ENCODE results near the gene SLC9A8.

SLC9A8 gene

GRCh38 chr20:49916146-49917002 lies 103.7 kb downstream of the SLC9A8 start:
- TF ChIP-seq EZH2phosphoT487 (conservative IDR thresholded peaks at IDR 0.05; ENCODE audit: low read length) (no peak), CTCF (IDR thresholded peaks at IDR 0.05; ENCODE audit: insufficient read depth, low read length, poor library complexity, severe bottlenecking) (no peak)
- Histone ChIP-seq H3K4me3 (ENCODE audit: insufficient read depth, low read length, poor library complexity, severe bottlenecking) (peak overlapping the region; percentile 90), H3K9me2 (replicated peaks; ENCODE audit: insufficient read depth, low read length) (no peaks in the 10 kb centered on the region), H3K27me3 (ENCODE audit: low read length) (no peaks in the 10 kb centered on the region), H3K9ac (ENCODE audit: low read length) (peak overlapping the region; percentile 78), H2AFZ (ENCODE audit: low read depth, low read length, severe bottlenecking) (peak overlapping the region; percentile 91), H3K79me2 (ENCODE audit: insufficient read depth, low read length) (peaks cover 33% of the 10 kb centered on the region), H3K9me3 (ENCODE audit: insufficient read depth, low read length) (no peaks in the 10 kb centered on the region), H3K4me2 (ENCODE audit: low read depth, low read length, poor library complexity, severe bottlenecking) (peak overlapping the region; percentile 73), H3K27ac (ENCODE audit: low read depth, low read length) (no peak overlapping the region), H3K36me3 (ENCODE audit: low read length) (no peaks in the 10 kb centered on the region), H3F3A (ENCODE audit: insufficient read depth) (no peaks in the 10 kb centered on the region), H4K20me1 (ENCODE audit: low read depth, low read length) (no peaks in the 10 kb centered on the region)

GRCh38 chr20:49918446-49918845 lies 105.8 kb downstream of the SLC9A8 start:
- Histone ChIP-seq H2AFZ (ENCODE audit: low read depth, low read length, severe bottlenecking) (no peak overlapping the region), H3K36me3 (ENCODE audit: low read length) (no peaks in the 10 kb centered on the region), H3K79me2 (ENCODE audit: insufficient read depth, low read length) (peaks cover 19% of the 10 kb centered on the region), H3F3A (ENCODE audit: insufficient read depth) (no peaks in the 10 kb centered on the region), H3K9me3 (ENCODE audit: insufficient read depth, low read length) (no peaks in the 10 kb centered on the region), H3K9me2 (replicated peaks; ENCODE audit: insufficient read depth, low read length) (no peaks in the 10 kb centered on the region), H3K27ac (ENCODE audit: low read depth, low read length) (no peak overlapping the region), H3K4me3 (ENCODE audit: insufficient read depth, low read length, poor library complexity, severe bottlenecking) (no peak overlapping the region), H3K9ac (ENCODE audit: low read length) (no peak overlapping the region), H4K20me1 (ENCODE audit: low read depth, low read length) (no peaks in the 10 kb centered on the region), H3K27me3 (ENCODE audit: low read length) (no peaks in the 10 kb centered on the region), H3K4me2 (ENCODE audit: low read depth, low read length, poor library complexity, severe bottlenecking) (no peak overlapping the region)
- TF ChIP-seq EZH2phosphoT487 (conservative IDR thresholded peaks at IDR 0.05; ENCODE audit: low read length) (no peak), CTCF (IDR thresholded peaks at IDR 0.05; ENCODE audit: insufficient read depth, low read length, poor library complexity, severe bottlenecking) (no peak)

GRCh38 chr20:49919009-49919408 lies 106.4 kb downstream of the SLC9A8 start:
- no peaks in the 10 kb centered on the region for H3K9me3 ChIP-seq (ENCODE audit: insufficient read depth, low read length)

More at GRCh38 chr20:49919009-49919408, 106.4 kb downstream of the SLC9A8 start:
- Histone ChIP-seq H3K9me2 (replicated peaks; ENCODE audit: insufficient read depth, low read length) (no peaks in the 10 kb centered on the region), H3K4me3 (ENCODE audit: insufficient read depth, low read length, poor library complexity, severe bottlenecking) (no peak overlapping the region), H3K27me3 (ENCODE audit: low read length) (no peaks in the 10 kb centered on the region), H3K4me2 (ENCODE audit: low read depth, low read length, poor library complexity, severe bottlenecking) (no peak overlapping the region), H2AFZ (ENCODE audit: low read depth, low read length, severe bottlenecking) (no peak overlapping the region), H3K36me3 (ENCODE audit: low read length) (no peaks in the 10 kb centered on the region), H3K79me2 (ENCODE audit: insufficient read depth, low read length) (peaks cover 13% of the 10 kb centered on the region), H3F3A (ENCODE audit: insufficient read depth) (no peaks in the 10 kb centered on the region), H4K20me1 (ENCODE audit: low read depth, low read length) (no peaks in the 10 kb centered on the region), H3K27ac (ENCODE audit: low read depth, low read length) (no peak overlapping the region), H3K9ac (ENCODE audit: low read length) (no peak overlapping the region)
- TF ChIP-seq EZH2phosphoT487 (conservative IDR thresholded peaks at IDR 0.05; ENCODE audit: low read length) (no peak), CTCF (IDR thresholded peaks at IDR 0.05; ENCODE audit: insufficient read depth, low read length, poor library complexity, severe bottlenecking) (no peak)
